ENCODE results near the gene ZSCAN21.
"Not testable (repeated sequence)": the region's sequence is repeated elsewhere in the genome, so short reads cannot be mapped to it uniquely, and the experiment has no call there.

Gene ZSCAN21

GRCh38 chr7:100049441-100050291, at the start of gene ZSCAN21:
Gene ZSCAN21 (plus strand): TSS chr7:100049774. CDS start chr7:100057007, 7,233 bp downstream.
- TF ChIP-seq CTCF (conservative IDR thresholded peaks at IDR 0.05; ENCODE audit: low read depth, low read length): peak; percentile 19
- DNase-seq (ENCODE audit: low read depth): peak; percentile 48
- H3K4me3 ChIP-seq (ENCODE audit: low read length): peak within 1 kb of the TSS; percentile 93

- DNase-seq (ENCODE audit: low read depth): no peak
- no peak for TF ChIP-seq CTCF (conservative IDR thresholded peaks at IDR 0.05; ENCODE audit: low read depth, low read length)
- H3K4me3 ChIP-seq (ENCODE audit: low read length): no peak overlapping the region
Measured at GRCh38 chr7:100000239-100000638, 49.3 kb upstream of the ZSCAN21 start.

- no peak for TF ChIP-seq CTCF (conservative IDR thresholded peaks at IDR 0.05; ENCODE audit: low read depth, low read length)
- no peak overlapping the region for H3K4me3 ChIP-seq (ENCODE audit: low read length)
- no peak for DNase-seq (ENCODE audit: low read depth)
Measured at GRCh38 chr7:100003711-100004661, 45.6 kb upstream of the ZSCAN21 start.

- H3K4me3 ChIP-seq (ENCODE audit: low read length): no peak overlapping the region
- no peak for DNase-seq (ENCODE audit: low read depth)
- TF ChIP-seq CTCF (conservative IDR thresholded peaks at IDR 0.05; ENCODE audit: low read depth, low read length): no peak
Measured at GRCh38 chr7:100007887-100008286, 41.7 kb upstream of the ZSCAN21 start.

- no peak for DNase-seq (ENCODE audit: low read depth)
- H3K4me3 ChIP-seq (ENCODE audit: low read length): no peak overlapping the region
- no peak for TF ChIP-seq CTCF (conservative IDR thresholded peaks at IDR 0.05; ENCODE audit: low read depth, low read length)
Measured at GRCh38 chr7:100008525-100008924, 41.0 kb upstream of the ZSCAN21 start.

- not testable (repeated sequence) for DNase-seq (ENCODE audit: low read depth); H3K4me3 ChIP-seq (ENCODE audit: low read length)
Measured at GRCh38 chr7:100009952-100010351, 39.6 kb upstream of the ZSCAN21 start.

- no peak for TF ChIP-seq CTCF (conservative IDR thresholded peaks at IDR 0.05; ENCODE audit: low read depth, low read length)
- no peak overlapping the region for H3K4me3 ChIP-seq (ENCODE audit: low read length)
- no peak for DNase-seq (ENCODE audit: low read depth)
Measured at GRCh38 chr7:100010901-100011300, 38.7 kb upstream of the ZSCAN21 start.
